Activated gamma-delta T cell treated with anti-CD3 and anti-CD28 coated beads, Interleukin-2, amount 50 U/mL, for 16 hours (primary cell): ENCODE data around the gene GPS1.
A peak's percentile ranks its signal among the peaks of the same experiment; 100 is the strongest.

Experiments used
- DNase-seq: peaks from one replicate; pipeline ENCODE4 v3.0.0-alpha.2; 2020; ENCODE audit warnings: low read depth

The GPS1 gene

GRCh38 chr17:82059272-82060000 is 7.7 kb downstream of the GPS1 start:
- DNase-seq: no peak

GRCh38 chr17:82060001-82060380 is 8.3 kb downstream of the GPS1 start:
- no peak for DNase-seq

GRCh38 chr17:82060614-82061013 is 8.9 kb downstream of the GPS1 start:
- DNase-seq: no peak

GRCh38 chr17:82061047-82061925 is 9.6 kb downstream of the GPS1 start:
- DNase-seq: no peak

- DNase-seq: no peak
These were observed 10.6 kb downstream of the GPS1 start for GRCh38 chr17:82062076-82062983.

- no peak for DNase-seq
These were observed 11.3 kb downstream of the GPS1 start for GRCh38 chr17:82062984-82063368.

GRCh38 chr17:82063424-82064415 is 12.0 kb downstream of the GPS1 start:
- no peak for DNase-seq

GRCh38 chr17:82064433-82065192 is 12.9 kb downstream of the GPS1 start:
- DNase-seq: no peak

GRCh38 chr17:82065193-82065637 is 13.5 kb downstream of the GPS1 start:
- no peak for DNase-seq

- DNase-seq: peak; percentile 50
These were observed 14.1 kb downstream of the GPS1 start, which contains the start of gene DUS1L for GRCh38 chr17:82065638-82066303. DUS1L (minus strand) TSS chr17:82065804; CDS start chr17:82065059, 745 bp downstream.

GRCh38 chr17:82070611-82071010 is 18.9 kb downstream of the GPS1 start:
- no peak for DNase-seq

- no peak for DNase-seq
These were observed 21.1 kb downstream of the GPS1 start for GRCh38 chr17:82072827-82073226.

- no peak for DNase-seq
These were observed 21.7 kb downstream of the GPS1 start for GRCh38 chr17:82073446-82073845.

GRCh38 chr17:82076018-82076784 is 24.5 kb downstream of the GPS1 start:
- no peak for DNase-seq

GRCh38 chr17:82076785-82077591 is 25.3 kb downstream of the GPS1 start:
- no peak for DNase-seq

- no peak for DNase-seq
These were observed 26.1 kb downstream of the GPS1 start for GRCh38 chr17:82077617-82078358.

GRCh38 chr17:82078433-82078832 is 26.7 kb downstream of the GPS1 start:
- DNase-seq: no peak
